Gastroesophageal sphincter (tissue), 4 donors: ENCODE measurements around the gene CARMIL3. TPM values are rescaled to one million over a fixed set of nuclear protein-coding genes. Genes with fewer than 3 reads are reported as not detected.
A peak's percentile ranks its signal among the peaks of the same experiment; 100 is the strongest.
"Not testable (repeated sequence)": the region's sequence is repeated elsewhere in the genome, so short reads cannot be mapped to it uniquely, and the experiment has no call there.

Experiments used
- ATAC-seq: fragments of 150-250 bp; one replicate; pipeline ENCODE4 v1.9.1; 2016; ENCODE audit warnings: mild to moderate bottlenecking, moderate library complexity
- H3K27ac ChIP-seq, 4 donors: fragments of 200-600 bp; sonication (generic) in 3 of 4; 1 replicate in 3 of 4; 2 replicates in 1 of 4; pipeline ENCODE4 v1.5.1; 2016 to 2019
- H3K27me3 ChIP-seq: fragments of 200-600 bp; sonication (generic); one replicate; pipeline ENCODE4 v1.5.1; 2019
- H3K36me3 ChIP-seq, 2 donors: fragments of 200-600 bp; sonication (generic); one replicate each; pipeline ENCODE4 v1.5.1; 2019; ENCODE audit warnings: control low read depth in 1 of 2
- H3K4me1 ChIP-seq, 3 donors: fragments of 200-600 bp; sonication (generic); 1 replicate in 2 of 3; 2 replicates in 1 of 3; pipeline ENCODE4 v1.5.1; 2016 to 2019; ENCODE audit warnings: control low read depth in 2 of 3
- H3K4me3 ChIP-seq, 2 donors: fragments of 200-600 bp; sonication (generic); one replicate each; pipeline ENCODE4 v1.5.1; 2019; ENCODE audit warnings: mild to moderate bottlenecking in 1 of 2, moderate library complexity in 1 of 2
- H3K9me3 ChIP-seq, 3 donors: fragments of 200-600 bp; sonication (generic); one replicate each; pipeline ENCODE4 v1.5.1; 2017 to 2019; ENCODE audit warnings: control low read depth in 2 of 3
- EP300 ChIP-seq: sonication (generic); formaldehyde crosslinking; IDR thresholded peaks from one replicate; pipeline ENCODE4 v1.6.1; 2017; ENCODE audit warnings: antibody characterized with exemption, mild to moderate bottlenecking
- POLR2A ChIP-seq, 2 donors: fragments of 450-650 bp; IDR thresholded peaks; one replicate each; pipeline ENCODE4 v1.6.1; 2017; ENCODE audit warnings: antibody characterized with exemption in 2 of 2, mild to moderate bottlenecking in 2 of 2, moderate library complexity in 1 of 2
- POLR2AphosphoS5 ChIP-seq: sonication (generic); formaldehyde crosslinking; IDR thresholded peaks from one replicate; pipeline ENCODE4 v1.6.1; 2017; ENCODE audit warnings: antibody characterized with exemption
- WGBS, 2 donors: methylation state at CpG; one replicate each; pipeline ENCODE4 v1.1.5; 2018; ENCODE audit warnings: low coverage in 1 of 2; 5-methylcytosine and 5-hydroxymethylcytosine counted together
- total RNA-seq, 4 donors: library from RNA; depleted of rRNA; stranded (reverse); fragments of >200 nt; gene quantifications; one replicate each; pipeline ENCODE4 v1.1.0, GENCODE V29; 2016
- TF ChIP-seq, protein P1 (sequence below), 4 experiments: fragments of 200-600 bp in 2 of 4; fragments of 450-650 bp in 2 of 4; sonication (generic) in 1 of 4; IDR thresholded peaks; one replicate each; pipeline ENCODE4 v1.5.1; 2017 to 2019; ENCODE audit warnings: antibody characterized with exemption in 4 of 4, mild to moderate bottlenecking in 2 of 4, moderate library complexity in 2 of 4

CARMIL3 gene
- total RNA-seq, 4 donors from 2014 or later, result 0.12 to 0.47 (median 0.17) TPM; not detected in 1

GRCh38 chr14:24032727-24033418, 18.9 kb upstream of the CARMIL3 start:
- TF ChIP-seq POLR2A (IDR thresholded peaks at IDR 0.05) (no peak), POLR2AphosphoS5 (peak; percentile 43), EP300 (no peak)
- 65 to 75% methylated on average over 2 of the region's 2 CpGs for WGBS, 2 donors
- no peak overlapping the region for H3K4me3 ChIP-seq
- H3K27ac ChIP-seq, result no peak overlapping the region
- H3K9me3 ChIP-seq, result peaks cover 0 to 8% (median 0%) of the 10 kb centered on the region in 3 donors
- H3K4me1 ChIP-seq, result peaks cover 0 to 19% (median 0%) of the 10 kb centered on the region in 3 donors
- ATAC-seq, result peak; percentile 56
- H3K36me3 ChIP-seq, result no peaks in the 10 kb centered on the region
- no peaks in the 10 kb centered on the region for H3K27me3 ChIP-seq

- TF ChIP-seq, protein P1, sequence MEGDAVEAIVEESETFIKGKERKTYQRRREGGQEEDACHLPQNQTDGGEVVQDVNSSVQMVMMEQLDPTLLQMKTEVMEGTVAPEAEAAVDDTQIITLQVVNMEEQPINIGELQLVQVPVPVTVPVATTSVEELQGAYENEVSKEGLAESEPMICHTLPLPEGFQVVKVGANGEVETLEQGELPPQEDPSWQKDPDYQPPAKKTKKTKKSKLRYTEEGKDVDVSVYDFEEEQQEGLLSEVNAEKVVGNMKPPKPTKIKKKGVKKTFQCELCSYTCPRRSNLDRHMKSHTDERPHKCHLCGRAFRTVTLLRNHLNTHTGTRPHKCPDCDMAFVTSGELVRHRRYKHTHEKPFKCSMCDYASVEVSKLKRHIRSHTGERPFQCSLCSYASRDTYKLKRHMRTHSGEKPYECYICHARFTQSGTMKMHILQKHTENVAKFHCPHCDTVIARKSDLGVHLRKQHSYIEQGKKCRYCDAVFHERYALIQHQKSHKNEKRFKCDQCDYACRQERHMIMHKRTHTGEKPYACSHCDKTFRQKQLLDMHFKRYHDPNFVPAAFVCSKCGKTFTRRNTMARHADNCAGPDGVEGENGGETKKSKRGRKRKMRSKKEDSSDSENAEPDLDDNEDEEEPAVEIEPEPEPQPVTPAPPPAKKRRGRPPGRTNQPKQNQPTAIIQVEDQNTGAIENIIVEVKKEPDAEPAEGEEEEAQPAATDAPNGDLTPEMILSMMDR (IDR thresholded peaks at IDR 0.05), result peak in 1 of 4 experiments; percentile 9
- H3K9me3 ChIP-seq, H3K27me3 ChIP-seq, H3K36me3 ChIP-seq: not testable (repeated sequence)
- ATAC-seq, result peak; percentile 11
- H3K4me1 ChIP-seq, result peaks cover 0 to 19% (median 0%) of the 10 kb centered on the region in 3 donors
- H3K27ac ChIP-seq, result peak overlapping the region; percentile 83 to 97 (median 90)
- peak overlapping the region; percentile 62 to 77 for H3K4me3 ChIP-seq
- no CpG with 5 or more reads among the region's 4 CpGs for WGBS, 2 donors
Observed at GRCh38 chr14:24035769-24036168, 16.0 kb upstream of the CARMIL3 start.

- 0% methylated on average over 3 to 8 of the region's 50 CpGs for WGBS, 2 donors
- Histone ChIP-seq H3K36me3 (no peaks in the 10 kb centered on the region), H3K4me3 (peak overlapping the region; percentile 62 to 77), H3K27ac (peak overlapping the region; percentile 83 to 97 (median 90)), H3K27me3 (no peaks in the 10 kb centered on the region), H3K4me1 (peaks cover 0 to 19% (median 0%) of the 10 kb centered on the region in 3 donors), H3K9me3 (peaks cover 0 to 8% (median 0%) of the 10 kb centered on the region in 3 donors)
- peak; percentile 4 for TF ChIP-seq POLR2AphosphoS5
- TF ChIP-seq POLR2A (IDR thresholded peaks at IDR 0.05), result peak in 1 of 2 donors; percentile 21
- TF ChIP-seq EP300, result no peak
- TF ChIP-seq, protein P1 (IDR thresholded peaks at IDR 0.05), result peak; percentile 41 to 86 (median 68)
- peak; percentile 92 for ATAC-seq
Observed at GRCh38 chr14:24036169-24036962, 15.4 kb upstream of the CARMIL3 start.

- H3K27ac ChIP-seq, result peak overlapping the region; percentile 83 to 97 (median 90)
- not testable (repeated sequence) for ATAC-seq, H3K36me3 ChIP-seq, H3K27me3 ChIP-seq, H3K9me3 ChIP-seq
- H3K4me3 ChIP-seq, result peak overlapping the region; percentile 62 to 77
- WGBS, 2 donors, result 56 to 80% methylated on average over 4 to 5 of the region's 10 CpGs
- H3K4me1 ChIP-seq, result peaks cover 0 to 19% (median 0%) of the 10 kb centered on the region in 3 donors
Observed at GRCh38 chr14:24036963-24037657, 14.7 kb upstream of the CARMIL3 start.

DNA sequence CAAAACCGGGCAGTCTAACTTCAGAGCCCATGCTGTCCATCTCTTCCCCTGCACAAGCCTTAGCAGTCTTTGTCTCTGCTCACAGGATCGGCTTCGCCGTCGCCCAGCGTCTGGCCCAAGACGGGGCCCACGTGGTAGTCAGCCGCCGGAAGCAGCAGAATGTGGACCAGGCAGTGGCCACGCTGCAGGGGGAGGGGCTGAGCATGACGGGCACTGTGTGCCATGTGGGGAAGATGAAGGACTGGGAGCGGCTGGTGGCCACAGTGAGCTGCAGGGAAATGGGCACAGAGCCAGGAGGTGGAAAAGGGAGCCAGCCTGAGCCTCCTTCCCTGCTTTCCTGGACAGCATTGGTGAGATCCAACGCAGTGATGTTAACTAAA, 14.2 kb upstream of the CARMIL3 start:
- 73 to 83% methylated on average over 5 to 6 of the region's 14 CpGs for WGBS, 2 donors
- H3K9me3 ChIP-seq, result peaks cover 0 to 2% (median 0%) of the 10 kb centered on the region in 3 donors
- no peaks in the 10 kb centered on the region for H3K27me3 ChIP-seq
- H3K4me1 ChIP-seq, result peaks cover 0 to 19% (median 0%) of the 10 kb centered on the region in 3 donors
- peak overlapping the region in 1 of 4 donors; percentile 90 for H3K27ac ChIP-seq
- no peaks in the 10 kb centered on the region for H3K36me3 ChIP-seq
- no peak overlapping the region for H3K4me3 ChIP-seq
- TF ChIP-seq POLR2A (IDR thresholded peaks at IDR 0.05) (no peak), POLR2AphosphoS5 (no peak), EP300 (no peak)
- TF ChIP-seq, protein P1 (IDR thresholded peaks at IDR 0.05), result no peak
- ATAC-seq, result no peak
